Sciatic nerve (tissue), 2 donors: Measurements from ENCODE around the gene FAM107B. TPM values are rescaled to one million over a fixed set of nuclear protein-coding genes. Genes with fewer than 3 reads are reported as not detected.
A peak's percentile ranks its signal among the peaks of the same experiment; 100 is the strongest.
"Not testable (repeated sequence)": the region's sequence is repeated elsewhere in the genome, so short reads cannot be mapped to it uniquely, and the experiment has no call there.

Experiments
- ATAC-seq: fragments of 200-7000 bp; cut with Tn5 transposase; one replicate; pipeline ENCODE4 v1.9.1; 2020; ENCODE audit warnings: mild to moderate bottlenecking, moderate library complexity
- DNase-seq: peaks from one replicate; pipeline ENCODE4 v3.0.0-alpha.2; 2020; ENCODE audit warnings: low spot score
- intact Hi-C: fragments of 100-400 bp; cut with DNase I; formaldehyde crosslinking; loops from one replicate; pipeline ENCODE4 v1.14.2; 2022
- total RNA-seq: library from RNA; stranded (reverse); fragmentation: NEBNext Ultra II Directional; extraction: Animal tissue kit (Norgen Biotek cat#: 25700); gene quantifications from one replicate; pipeline ENCODE4 v1.2.1, GENCODE V29; 2021
- donor health status: DM: no; HTN: no; CAD: no.
- donor health status: DM: no; HTN: no; CAD: no.

Gene FAM107B
- total RNA-seq, 1 donor from 2014 or later: 23.7 TPM

- DNase-seq (no peak), ATAC-seq (no peak)
- intact Hi-C loops: no loop called here
These were observed 98.0 kb downstream of the FAM107B start for GRCh38 chr10:14676732-14677131.

- ATAC-seq (no peak), DNase-seq (no peak)
- intact Hi-C loops: no loop called here
These were observed 100.2 kb downstream of the FAM107B start for GRCh38 chr10:14674376-14675050.

GRCh38 chr10:14673189-14673861 lies 101.4 kb downstream of the FAM107B start:
- ATAC-seq (no peak), DNase-seq (no peak)
- intact Hi-C loops: no loop called here

- intact Hi-C loops: no loop called here
- no peak for DNase-seq
- no peak for ATAC-seq
These were observed 103.3 kb downstream of the FAM107B start for GRCh38 chr10:14671386-14671831.

- intact Hi-C loops: no loop called here
- DNase-seq (no peak), ATAC-seq (peak; percentile 64)
These were observed 104.0 kb downstream of the FAM107B start for GRCh38 chr10:14670551-14671240.

GRCh38 chr10:14669576-14669975 lies 105.1 kb downstream of the FAM107B start:
- DNase-seq (no peak), ATAC-seq (no peak)
- intact Hi-C loops: no loop called here

GRCh38 chr10:14667781-14668180 lies 106.9 kb downstream of the FAM107B start:
- DNase-seq (no peak), ATAC-seq (no peak)
- intact Hi-C loops: no loop called here

- intact Hi-C loops: no loop called here
- no peak for ATAC-seq
- no peak for DNase-seq
These were observed 107.4 kb downstream of the FAM107B start for GRCh38 chr10:14667280-14667679.

- no peak for DNase-seq
- ATAC-seq: no peak
- intact Hi-C loops: no loop called here
These were observed 108.5 kb downstream of the FAM107B start for GRCh38 chr10:14665865-14666857.

GRCh38 chr10:14665304-14665703 lies 109.4 kb downstream of the FAM107B start:
- intact Hi-C loops: no loop called here
- ATAC-seq: no peak
- DNase-seq: no peak

- DNase-seq (no peak), ATAC-seq (no peak)
- intact Hi-C loops: no loop called here
These were observed 110.4 kb downstream of the FAM107B start for GRCh38 chr10:14664345-14664744.

GRCh38 chr10:14661818-14662217 lies 112.9 kb downstream of the FAM107B start:
- intact Hi-C loops: no loop called here
- DNase-seq (no peak), ATAC-seq (no peak)

- intact Hi-C loops: no loop called here
- DNase-seq: no peak
- ATAC-seq: no peak
These were observed 113.9 kb downstream of the FAM107B start for GRCh38 chr10:14660831-14661230.

- intact Hi-C loops: no loop called here
- ATAC-seq (peak; percentile 62), DNase-seq (no peak)
These were observed 115.0 kb downstream of the FAM107B start for GRCh38 chr10:14659626-14660196.

- DNase-seq, ATAC-seq, intact Hi-C loops: not testable (repeated sequence)
These were observed 115.6 kb downstream of the FAM107B start for GRCh38 chr10:14659137-14659536.

- DNase-seq (no peak), ATAC-seq (no peak)
- intact Hi-C loops: no loop called here
These were observed 116.2 kb downstream of the FAM107B start for GRCh38 chr10:14658331-14659127.

GRCh38 chr10:14656052-14656730 lies 118.5 kb downstream of the FAM107B start:
- DNase-seq (no peak), ATAC-seq (no peak)
- intact Hi-C loops: no loop called here
